GM21825 (cell line): ENCODE measurements around the gene POTEI.
"Not testable (repeated sequence)": the region's sequence is repeated elsewhere in the genome, so short reads cannot be mapped to it uniquely, and the experiment has no call there.

ENCODE experiments used
- ATAC-seq: cut with Tn5 transposase; IDR thresholded peaks from one replicate; pipeline ENCODE4 v1.9.1; 2021; ENCODE audit warnings: mild to moderate bottlenecking, moderate library complexity; ENCODE audit not compliant: unreplicated experiment

The POTEI gene

GRCh38 chr2:130491073-130491472, 18.1 kb downstream of the POTEI start:
- ATAC-seq, result not testable (repeated sequence)

GRCh38 chr2:130455413-130455812, 53.7 kb downstream of the POTEI start:
- ATAC-seq, result not testable (repeated sequence)

DNA sequence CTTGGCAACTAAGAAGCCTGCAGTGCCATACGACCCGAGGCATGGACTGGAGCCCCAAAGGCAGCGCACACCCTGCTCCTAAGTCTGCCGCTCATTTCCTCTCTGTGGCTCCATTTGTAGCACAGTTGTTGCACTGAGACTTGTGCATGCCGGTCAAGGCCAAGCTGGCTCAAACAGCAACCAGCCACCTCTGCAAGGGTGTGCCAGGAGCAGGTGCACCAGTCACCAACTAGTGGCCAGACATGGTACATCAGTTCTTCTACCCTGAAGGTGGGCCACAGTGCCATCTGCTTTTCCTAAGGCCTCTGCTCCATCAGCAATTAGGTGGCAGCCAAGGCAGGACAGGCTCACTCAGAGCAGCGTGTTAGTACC, 54.4 kb downstream of the POTEI start:
- not testable (repeated sequence) for ATAC-seq

- not testable (repeated sequence) for ATAC-seq
Observed at GRCh38 chr2:130453955-130454711, 55.0 kb downstream of the POTEI start.

GRCh38 chr2:130452897-130453296, 56.2 kb downstream of the POTEI start:
- ATAC-seq, result not testable (repeated sequence)

DNA sequence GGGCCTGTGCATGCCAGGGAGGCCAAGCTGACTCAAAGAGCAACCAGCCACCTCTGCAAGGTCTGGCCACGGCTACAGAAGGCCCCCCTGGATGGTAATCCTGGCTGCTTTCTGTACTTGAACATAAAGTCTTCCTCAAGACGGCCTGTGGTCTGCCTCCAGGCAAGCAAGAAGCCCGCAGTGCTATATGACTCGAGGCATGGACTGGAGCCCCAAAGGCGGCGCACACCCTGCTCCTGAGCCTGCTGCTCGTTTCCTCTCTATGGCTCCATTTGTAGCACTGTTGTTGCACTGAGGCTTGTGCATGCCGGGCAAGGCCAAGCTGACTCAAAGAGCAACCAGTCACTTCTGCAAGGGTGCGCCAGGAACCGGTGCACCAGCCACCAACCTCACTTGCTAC, 57.3 kb downstream of the POTEI start:
- ATAC-seq, result not testable (repeated sequence)

- ATAC-seq, result not testable (repeated sequence)
Observed at GRCh38 chr2:130451278-130451677, 57.9 kb downstream of the POTEI start.

DNA sequence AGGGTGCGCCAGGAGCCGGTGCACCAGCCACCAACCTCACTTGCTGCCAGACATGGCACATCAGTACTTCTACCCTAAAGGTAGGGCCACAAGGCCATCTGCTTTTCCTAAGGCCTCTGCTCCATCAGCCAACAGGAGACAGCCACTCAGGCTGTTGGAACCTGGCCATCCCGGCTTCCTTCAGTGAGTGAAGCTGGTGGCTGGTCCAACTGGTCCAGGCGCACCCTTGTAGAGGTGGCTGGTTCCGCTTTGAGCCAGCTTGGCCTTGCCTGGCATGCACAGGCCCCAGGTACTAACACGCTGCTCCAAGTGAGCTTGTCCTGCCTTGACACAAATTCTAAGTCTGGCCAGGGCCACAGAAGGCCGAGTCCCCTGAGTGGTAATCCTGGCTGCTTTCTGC, 58.8 kb downstream of the POTEI start:
- not testable (repeated sequence) for ATAC-seq

GRCh38 chr2:130427631-130428030, 81.5 kb downstream of the POTEI start:
- peak; percentile 54 for ATAC-seq

GRCh38 chr2:130418845-130419244, 90.3 kb downstream of the POTEI start:
- not testable (repeated sequence) for ATAC-seq

- ATAC-seq, result not testable (repeated sequence)
Observed at GRCh38 chr2:130416693-130417092, 92.4 kb downstream of the POTEI start.
